ENCODE data around the gene TGM2. TPM values are rescaled to one million over a fixed set of nuclear protein-coding genes. Genes with fewer than 3 reads are reported as not detected.

Gene TGM2
- polyA plus RNA-seq, 2 of the 4 experiments (the other 2 are of a cell fraction), result 173 to 441 TPM

DNA sequence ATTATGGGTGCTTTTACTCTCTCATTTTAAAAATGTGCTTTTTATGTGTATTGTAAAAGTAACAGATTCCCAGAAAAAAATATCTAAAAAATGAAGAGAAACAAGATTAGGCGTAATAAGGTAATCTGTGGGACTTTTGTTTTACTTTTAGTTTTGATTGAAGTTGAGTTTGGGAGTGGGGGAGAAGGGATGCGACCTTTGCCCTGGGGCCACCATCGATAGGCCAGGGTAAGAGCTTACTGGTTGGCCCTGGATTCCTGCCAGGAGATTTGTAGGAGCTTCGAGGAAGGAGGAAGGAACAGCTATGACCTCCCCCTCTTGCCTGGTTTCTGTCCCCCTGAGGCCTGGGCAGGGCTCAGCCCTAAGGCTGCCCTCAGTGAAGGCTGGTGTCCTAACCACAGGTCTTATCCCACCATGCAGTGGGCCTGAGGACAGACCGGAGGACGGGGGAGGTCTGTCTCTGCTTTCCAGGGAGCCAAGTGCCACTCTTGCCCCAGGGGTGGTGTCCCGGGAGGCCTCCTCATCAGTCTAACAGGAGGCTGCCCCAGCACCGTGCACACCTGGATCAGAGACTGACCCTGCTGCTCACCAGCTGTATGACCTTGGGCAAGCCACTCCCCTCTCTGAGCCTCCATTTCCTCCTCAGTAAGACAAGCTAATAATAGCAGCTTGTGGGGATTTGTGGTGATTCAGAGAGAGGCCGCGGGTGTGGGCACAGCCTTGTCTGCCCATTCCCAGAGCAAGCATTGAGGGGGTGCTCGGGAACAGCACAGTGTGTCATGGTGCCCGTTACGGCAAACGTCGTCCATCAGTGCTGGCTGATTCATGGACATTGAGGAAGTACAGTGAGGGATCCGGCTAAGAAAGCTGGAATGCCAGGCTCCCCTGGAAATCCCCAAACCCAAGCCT is 21.2 kb downstream of the TGM2 start (continued):
- no peak for TF ChIP-seq KDM1A (IDR thresholded peaks at IDR 0.05; ENCODE audit: low read depth)
- TF ChIP-seq HOXB5 (CRISPR knock-in tag; IDR thresholded peaks at IDR 0.05), result peak; percentile 12
- peak; percentile 91 for TF ChIP-seq POLR2AphosphoS2 (conservative IDR thresholded peaks at IDR 0.05; ENCODE audit: low read length)
- TF ChIP-seq, protein P1, sequence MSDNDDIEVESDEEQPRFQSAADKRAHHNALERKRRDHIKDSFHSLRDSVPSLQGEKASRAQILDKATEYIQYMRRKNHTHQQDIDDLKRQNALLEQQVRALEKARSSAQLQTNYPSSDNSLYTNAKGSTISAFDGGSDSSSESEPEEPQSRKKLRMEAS (IDR thresholded peaks at IDR 0.05), result peak; percentile 29
- TF ChIP-seq, protein P2, sequence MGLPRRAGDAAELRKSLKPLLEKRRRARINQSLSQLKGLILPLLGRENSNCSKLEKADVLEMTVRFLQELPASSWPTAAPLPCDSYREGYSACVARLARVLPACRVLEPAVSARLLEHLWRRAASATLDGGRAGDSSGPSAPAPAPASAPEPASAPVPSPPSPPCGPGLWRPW (IDR thresholded peaks at IDR 0.05), result no peak
- TF ChIP-seq, protein P3, sequence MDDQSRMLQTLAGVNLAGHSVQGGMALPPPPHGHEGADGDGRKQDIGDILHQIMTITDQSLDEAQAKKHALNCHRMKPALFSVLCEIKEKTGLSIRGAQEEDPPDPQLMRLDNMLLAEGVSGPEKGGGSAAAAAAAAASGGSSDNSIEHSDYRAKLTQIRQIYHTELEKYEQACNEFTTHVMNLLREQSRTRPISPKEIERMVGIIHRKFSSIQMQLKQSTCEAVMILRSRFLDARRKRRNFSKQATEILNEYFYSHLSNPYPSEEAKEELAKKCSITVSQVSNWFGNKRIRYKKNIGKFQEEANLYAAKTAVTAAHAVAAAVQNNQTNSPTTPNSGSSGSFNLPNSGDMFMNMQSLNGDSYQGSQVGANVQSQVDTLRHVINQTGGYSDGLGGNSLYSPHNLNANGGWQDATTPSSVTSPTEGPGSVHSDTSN (IDR thresholded peaks at IDR 0.05), result no peak
- TF ChIP-seq, protein P4, sequence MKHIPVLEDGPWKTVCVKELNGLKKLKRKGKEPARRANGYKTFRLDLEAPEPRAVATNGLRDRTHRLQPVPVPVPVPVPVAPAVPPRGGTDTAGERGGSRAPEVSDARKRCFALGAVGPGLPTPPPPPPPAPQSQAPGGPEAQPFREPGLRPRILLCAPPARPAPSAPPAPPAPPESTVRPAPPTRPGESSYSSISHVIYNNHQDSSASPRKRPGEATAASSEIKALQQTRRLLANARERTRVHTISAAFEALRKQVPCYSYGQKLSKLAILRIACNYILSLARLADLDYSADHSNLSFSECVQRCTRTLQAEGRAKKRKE (CRISPR knock-in tag; IDR thresholded peaks at IDR 0.05; ENCODE audit: low read depth), result peak; percentile 36
- peak in 1 of 2 experiments; percentile 55; a peak in 4 of 5 replicates for TF ChIP-seq JUN (IDR thresholded peaks at IDR 0.05)
- TF ChIP-seq MYC (IDR thresholded peaks at IDR 0.05; ENCODE audit: borderline replicate concordance, low read length), result 0 out of 2 replicates have a peak, but pooled peaks have one; percentile 33
- TF ChIP-seq, protein P5, sequence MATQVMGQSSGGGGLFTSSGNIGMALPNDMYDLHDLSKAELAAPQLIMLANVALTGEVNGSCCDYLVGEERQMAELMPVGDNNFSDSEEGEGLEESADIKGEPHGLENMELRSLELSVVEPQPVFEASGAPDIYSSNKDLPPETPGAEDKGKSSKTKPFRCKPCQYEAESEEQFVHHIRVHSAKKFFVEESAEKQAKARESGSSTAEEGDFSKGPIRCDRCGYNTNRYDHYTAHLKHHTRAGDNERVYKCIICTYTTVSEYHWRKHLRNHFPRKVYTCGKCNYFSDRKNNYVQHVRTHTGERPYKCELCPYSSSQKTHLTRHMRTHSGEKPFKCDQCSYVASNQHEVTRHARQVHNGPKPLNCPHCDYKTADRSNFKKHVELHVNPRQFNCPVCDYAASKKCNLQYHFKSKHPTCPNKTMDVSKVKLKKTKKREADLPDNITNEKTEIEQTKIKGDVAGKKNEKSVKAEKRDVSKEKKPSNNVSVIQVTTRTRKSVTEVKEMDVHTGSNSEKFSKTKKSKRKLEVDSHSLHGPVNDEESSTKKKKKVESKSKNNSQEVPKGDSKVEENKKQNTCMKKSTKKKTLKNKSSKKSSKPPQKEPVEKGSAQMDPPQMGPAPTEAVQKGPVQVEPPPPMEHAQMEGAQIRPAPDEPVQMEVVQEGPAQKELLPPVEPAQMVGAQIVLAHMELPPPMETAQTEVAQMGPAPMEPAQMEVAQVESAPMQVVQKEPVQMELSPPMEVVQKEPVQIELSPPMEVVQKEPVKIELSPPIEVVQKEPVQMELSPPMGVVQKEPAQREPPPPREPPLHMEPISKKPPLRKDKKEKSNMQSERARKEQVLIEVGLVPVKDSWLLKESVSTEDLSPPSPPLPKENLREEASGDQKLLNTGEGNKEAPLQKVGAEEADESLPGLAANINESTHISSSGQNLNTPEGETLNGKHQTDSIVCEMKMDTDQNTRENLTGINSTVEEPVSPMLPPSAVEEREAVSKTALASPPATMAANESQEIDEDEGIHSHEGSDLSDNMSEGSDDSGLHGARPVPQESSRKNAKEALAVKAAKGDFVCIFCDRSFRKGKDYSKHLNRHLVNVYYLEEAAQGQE (IDR thresholded peaks at IDR 0.05), result no peak
- TF ChIP-seq BHLHE40 (IDR thresholded peaks at IDR 0.05; ENCODE audit: low read depth, low read length), result no peak
- TF ChIP-seq, protein P6, sequence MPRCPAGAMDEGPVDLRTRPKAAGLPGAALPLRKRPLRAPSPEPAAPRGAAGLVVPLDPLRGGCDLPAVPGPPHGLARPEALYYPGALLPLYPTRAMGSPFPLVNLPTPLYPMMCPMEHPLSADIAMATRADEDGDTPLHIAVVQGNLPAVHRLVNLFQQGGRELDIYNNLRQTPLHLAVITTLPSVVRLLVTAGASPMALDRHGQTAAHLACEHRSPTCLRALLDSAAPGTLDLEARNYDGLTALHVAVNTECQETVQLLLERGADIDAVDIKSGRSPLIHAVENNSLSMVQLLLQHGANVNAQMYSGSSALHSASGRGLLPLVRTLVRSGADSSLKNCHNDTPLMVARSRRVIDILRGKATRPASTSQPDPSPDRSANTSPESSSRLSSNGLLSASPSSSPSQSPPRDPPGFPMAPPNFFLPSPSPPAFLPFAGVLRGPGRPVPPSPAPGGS (IDR thresholded peaks at IDR 0.05), result 0 out of 3 replicates have a peak, but pooled peaks have one; percentile 6

DNA sequence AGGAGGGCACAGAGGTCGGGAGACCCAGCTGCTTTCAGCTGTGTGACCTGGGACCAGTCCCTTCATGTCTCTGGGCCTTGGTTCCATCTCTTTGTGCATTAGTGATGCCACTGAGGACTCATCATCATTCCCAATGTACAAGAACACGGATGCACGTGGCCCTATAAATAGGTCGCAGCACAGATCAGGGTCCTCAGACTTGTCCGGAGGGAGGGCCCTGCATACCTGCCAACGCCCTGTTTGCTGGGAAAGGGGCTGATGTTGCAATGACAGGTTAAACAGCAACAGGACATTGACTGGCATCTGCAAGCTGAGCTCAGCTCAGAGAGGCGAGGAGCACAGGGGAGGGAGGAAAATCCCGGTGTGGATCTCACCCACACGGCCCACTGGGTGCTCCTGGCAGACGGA is 21.8 kb downstream of the TGM2 start:
- DNase-seq (ENCODE audit: low read depth in 1 of 2, low spot score in 1 of 2) (peak; percentile 65 to 93), ATAC-seq (peak; percentile 64 to 71), FAIRE-seq (peak; percentile 70)
- H3K9me3 ChIP-seq, result no peaks in the 10 kb centered on the region
- ChIA-PET CTCF (interaction anchor here (0.6 to 4.2 kb wide), 7 partner anchors 13 to 164 kb away, joined by 4 to 59 read pairs (median 18); partner anchors contain the start of gene TGM2), POLR2A (interaction anchor here (1.2 to 1.4 kb wide), 6 partner anchors 12 to 85 kb away, joined by 3 to 4 read pairs (median 3); no protein-coding TSS in a partner anchor)
- H3K4me1 ChIP-seq, result peaks cover 69% of the 10 kb centered on the region
- H3K27ac ChIP-seq, result peak overlapping the region; percentile 83 to 95
- H3K4me2 ChIP-seq, result peak overlapping the region; percentile 65
- no peak overlapping the region for H3K4me3 ChIP-seq
- WGBS (ENCODE audit: missing lambda C conversion rate), result 6% methylated on average over 9 of the region's 10 CpGs
- TF ChIP-seq MAZ (IDR thresholded peaks at IDR 0.05; ENCODE audit: borderline replicate concordance, low read depth, low read length) (no peak), JUNB (IDR thresholded peaks at IDR 0.05) (no peak), FOXS1 (CRISPR knock-in tag; IDR thresholded peaks at IDR 0.05) (no peak), CEBPB (IDR thresholded peaks at IDR 0.05) (peak; percentile 91 to 97), TFCP2L1 (CRISPR knock-in tag; IDR thresholded peaks at IDR 0.05) (no peak), RNF2 (IDR thresholded peaks at IDR 0.05; ENCODE audit: borderline replicate concordance, low read depth) (no peak), HOXB13 (CRISPR knock-in tag; IDR thresholded peaks at IDR 0.05; ENCODE audit: low read depth) (no peak), KDM5A (IDR thresholded peaks at IDR 0.05) (no peak), POLR2AphosphoS2 (conservative IDR thresholded peaks at IDR 0.05; ENCODE audit: low read length) (no peak), JUN (IDR thresholded peaks at IDR 0.05) (peak in 1 of 2 experiments; percentile 67; a peak in 4 of 5 replicates), KDM1A (IDR thresholded peaks at IDR 0.05; ENCODE audit: low read depth) (no peak), HOXB5 (CRISPR knock-in tag; IDR thresholded peaks at IDR 0.05) (0 out of 2 replicates have a peak, but pooled peaks have one; percentile 86), ESRRA (IDR thresholded peaks at IDR 0.05; ENCODE audit: borderline replicate concordance, low read length) (0 out of 2 replicates have a peak, but pooled peaks have one; percentile 51), TP53 (CRISPR knock-in tag; IDR thresholded peaks at IDR 0.05) (no peak), CBX8 (IDR thresholded peaks at IDR 0.05) (no peak)
- TF ChIP-seq, protein P7, sequence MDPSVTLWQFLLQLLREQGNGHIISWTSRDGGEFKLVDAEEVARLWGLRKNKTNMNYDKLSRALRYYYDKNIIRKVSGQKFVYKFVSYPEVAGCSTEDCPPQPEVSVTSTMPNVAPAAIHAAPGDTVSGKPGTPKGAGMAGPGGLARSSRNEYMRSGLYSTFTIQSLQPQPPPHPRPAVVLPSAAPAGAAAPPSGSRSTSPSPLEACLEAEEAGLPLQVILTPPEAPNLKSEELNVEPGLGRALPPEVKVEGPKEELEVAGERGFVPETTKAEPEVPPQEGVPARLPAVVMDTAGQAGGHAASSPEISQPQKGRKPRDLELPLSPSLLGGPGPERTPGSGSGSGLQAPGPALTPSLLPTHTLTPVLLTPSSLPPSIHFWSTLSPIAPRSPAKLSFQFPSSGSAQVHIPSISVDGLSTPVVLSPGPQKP (IDR thresholded peaks at IDR 0.05; ENCODE audit: low read depth, low read length), result no peak
- TF ChIP-seq, protein P1 (IDR thresholded peaks at IDR 0.05), result peak; percentile 34; the same call in 1 of the 2 replicates
